T47D (cell line): Measurements from ENCODE around the gene GRAMD1B.

Experiments
- DNase-seq, 2 experiments: peaks; one replicate each; pipeline versions ENCODE4 v3.0.0 to v3.0.0-alpha.2; 2011 to 2012; ENCODE audit warnings: low read depth in 1 of 2, low spot score in 1 of 2
- JUND ChIP-seq: IDR thresholded peaks from 2 replicates; pipeline ENCODE4 v1.6.1; 2012; ENCODE audit warnings: low read depth
- in situ Hi-C: cut with HindIII; loops from 2 replicates; pipeline ENCODE4 v1.10.0; 2016; ENCODE audit warnings: low sequenced_read_pairs, low pct_unique_long_range_greater_than_20kb

Gene GRAMD1B

DNA sequence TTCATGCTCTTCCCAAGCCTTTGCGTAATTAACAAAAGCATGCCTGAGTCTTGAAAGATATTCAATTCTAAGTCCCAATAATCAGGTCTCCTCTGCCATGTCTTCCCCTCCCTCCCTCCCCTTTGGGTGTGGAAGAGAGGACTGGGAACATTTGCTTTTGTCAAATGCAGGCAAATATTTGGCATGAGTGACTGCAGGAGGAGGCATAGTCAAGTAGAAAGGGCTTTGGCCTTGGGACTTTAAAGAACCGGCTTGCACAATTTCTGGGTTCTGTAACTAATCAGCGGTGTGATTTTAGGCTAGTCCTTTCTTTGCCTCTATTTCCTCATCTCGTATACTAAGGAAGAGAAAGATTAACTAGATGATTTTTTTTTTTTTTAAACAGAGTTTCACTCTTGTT lies 164.9 kb downstream of the GRAMD1B start:
- no peak for DNase-seq
- in situ Hi-C loops, result no loop called here
- TF ChIP-seq JUND, result no peak

DNA sequence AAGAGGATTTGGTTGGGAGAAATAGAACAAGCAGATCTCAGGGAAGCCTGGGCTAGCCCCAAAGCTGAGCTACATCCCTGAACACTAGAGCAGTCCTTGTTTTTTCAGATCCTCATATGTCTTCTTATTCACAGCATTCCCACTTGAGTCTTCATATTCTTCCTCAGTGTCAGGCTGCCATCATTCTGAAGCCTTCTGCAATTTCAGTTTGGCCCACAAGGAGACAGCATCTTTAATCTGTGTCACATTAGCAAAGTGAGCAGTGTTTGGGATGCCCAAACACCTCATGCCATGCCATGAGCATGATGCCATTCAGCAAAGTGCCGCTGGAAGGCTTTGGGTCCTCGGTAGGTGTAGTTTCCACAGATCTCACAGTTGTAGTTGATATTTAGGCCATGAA lies 167.8 kb downstream of the GRAMD1B start:
- no peak for TF ChIP-seq JUND
- no peak for DNase-seq
- in situ Hi-C loops, result no loop called here

DNA sequence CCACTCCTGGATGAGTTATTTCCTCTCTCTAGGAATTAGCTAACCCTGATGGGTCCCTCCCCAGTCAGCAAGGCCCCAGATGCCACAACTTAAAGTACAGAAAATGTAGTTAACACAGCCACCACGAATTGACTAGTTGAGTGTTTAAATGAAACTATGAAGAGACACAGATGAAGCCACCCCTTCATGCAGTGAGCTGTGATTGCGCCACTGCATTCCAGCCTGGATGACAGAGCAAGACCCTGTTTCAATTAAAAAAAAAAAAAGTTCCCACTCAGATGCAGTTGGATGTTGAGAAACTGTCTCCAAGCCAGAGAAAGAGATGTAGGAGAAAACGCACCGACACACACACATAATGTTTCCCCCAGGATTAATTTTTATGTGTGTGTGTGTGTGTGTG lies 171.1 kb downstream of the GRAMD1B start:
- DNase-seq, result no peak
- in situ Hi-C loops, result no loop called here
- no peak for TF ChIP-seq JUND

DNA sequence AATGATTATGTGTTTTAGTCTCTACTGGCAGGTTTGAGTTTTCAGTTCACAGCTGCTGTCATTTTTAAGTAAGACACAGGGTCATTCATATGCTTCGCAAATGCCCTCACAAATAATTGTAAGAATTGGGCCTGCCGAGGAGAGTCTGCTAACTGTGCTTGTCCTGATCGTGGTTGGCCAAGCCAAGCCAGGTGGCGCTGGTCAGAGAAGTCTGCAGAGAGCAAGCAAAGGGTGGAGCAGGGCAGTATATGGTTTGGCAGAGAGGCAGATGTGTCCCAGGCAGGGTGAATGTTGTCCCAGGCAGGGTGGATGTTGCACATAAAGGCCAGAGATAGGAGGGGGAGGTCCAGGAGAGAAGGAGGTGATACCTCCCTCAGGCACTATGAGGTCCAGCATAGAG lies 171.7 kb downstream of the GRAMD1B start:
- no peak for TF ChIP-seq JUND
- in situ Hi-C loops, result no loop called here
- DNase-seq, result no peak

DNA sequence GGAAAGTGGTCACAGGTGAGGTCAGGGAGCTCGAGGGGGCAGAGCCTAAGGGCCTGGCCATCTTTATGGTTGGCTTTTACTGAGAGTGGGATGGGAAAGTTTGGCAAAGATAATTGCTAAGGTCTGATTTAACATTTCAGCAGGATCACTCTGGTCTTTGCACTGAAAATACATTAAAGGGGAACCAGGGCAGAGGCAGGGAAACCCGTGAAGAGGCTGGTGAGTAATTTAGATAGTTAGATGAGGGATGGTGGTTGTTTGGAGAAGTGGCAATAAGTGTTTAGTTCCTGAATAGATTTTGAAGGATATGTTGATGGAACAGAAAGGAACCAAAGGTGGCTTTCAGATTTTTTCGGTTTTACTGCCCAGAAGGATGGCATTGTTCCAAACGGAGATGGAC lies 173.6 kb downstream of the GRAMD1B start:
- in situ Hi-C loops, result no loop called here
- no peak for TF ChIP-seq JUND

DNA sequence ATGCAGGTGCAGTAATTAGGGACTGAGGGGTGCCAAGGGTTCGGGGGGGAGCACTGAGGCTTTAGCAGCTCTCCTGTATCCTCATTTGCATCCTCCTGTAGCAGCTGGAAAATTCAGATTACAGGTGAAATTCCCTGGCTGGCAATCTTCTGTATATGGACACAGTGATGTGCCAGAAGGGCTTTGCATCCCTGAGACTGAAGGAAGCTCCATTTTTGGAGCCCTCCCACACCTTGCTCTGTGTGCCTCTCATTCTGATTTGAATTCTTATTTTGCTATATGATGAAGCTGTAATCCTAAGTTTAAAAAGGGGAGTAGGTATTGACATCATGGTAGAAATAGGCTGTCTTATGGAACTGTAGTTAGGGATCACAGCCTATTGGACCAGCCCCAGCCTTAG lies 177.7 kb downstream of the GRAMD1B start:
- no peak for DNase-seq
- TF ChIP-seq JUND, result no peak
- in situ Hi-C loops, result no loop called here

More for the DNA sequence above, 173.6 kb downstream of the GRAMD1B start:
- DNase-seq, result no peak

DNA sequence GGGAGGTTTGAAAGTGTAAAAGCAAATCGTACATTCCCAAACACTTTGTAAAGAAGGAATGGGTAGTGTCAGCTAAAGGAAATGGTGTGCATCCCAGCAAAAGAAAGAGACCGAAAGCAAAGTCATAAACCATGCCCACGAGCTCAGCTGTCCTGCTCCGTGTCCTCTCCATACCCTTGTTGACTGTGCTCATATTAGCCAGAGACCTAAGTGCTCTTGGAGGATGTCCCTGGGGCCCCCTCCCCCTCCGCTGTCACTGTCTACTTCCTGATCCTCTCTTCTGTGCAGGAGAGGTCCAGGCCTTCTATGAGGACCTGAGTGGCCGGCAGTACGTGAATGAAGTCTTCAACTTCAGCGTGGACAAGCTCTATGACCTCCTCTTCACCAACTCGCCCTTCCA lies 178.3 kb downstream of the GRAMD1B start:
- no peak for TF ChIP-seq JUND
- in situ Hi-C loops, result no loop called here
- no peak for DNase-seq

DNA sequence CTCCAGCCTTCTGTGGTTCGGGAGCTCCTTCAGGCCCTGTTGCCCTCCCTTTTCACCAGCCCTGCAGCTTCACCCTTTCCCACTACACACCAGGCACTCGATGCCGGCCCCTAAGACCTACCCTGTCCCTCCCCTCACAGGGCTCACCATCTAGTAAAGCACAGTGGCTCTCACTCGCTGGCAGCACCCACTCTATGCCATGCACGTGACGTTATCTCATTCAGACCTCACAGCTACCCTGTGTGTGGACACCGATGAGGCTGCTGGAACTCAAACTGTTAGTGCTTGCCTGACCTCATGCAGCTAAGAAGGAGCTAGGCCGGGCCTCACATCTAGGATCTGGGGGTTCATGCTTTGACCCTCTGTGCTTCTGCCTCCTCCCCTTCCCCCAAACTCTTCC lies 178.9 kb downstream of the GRAMD1B start:
- no peak for DNase-seq
- in situ Hi-C loops, result no loop called here
- no peak for TF ChIP-seq JUND

DNA sequence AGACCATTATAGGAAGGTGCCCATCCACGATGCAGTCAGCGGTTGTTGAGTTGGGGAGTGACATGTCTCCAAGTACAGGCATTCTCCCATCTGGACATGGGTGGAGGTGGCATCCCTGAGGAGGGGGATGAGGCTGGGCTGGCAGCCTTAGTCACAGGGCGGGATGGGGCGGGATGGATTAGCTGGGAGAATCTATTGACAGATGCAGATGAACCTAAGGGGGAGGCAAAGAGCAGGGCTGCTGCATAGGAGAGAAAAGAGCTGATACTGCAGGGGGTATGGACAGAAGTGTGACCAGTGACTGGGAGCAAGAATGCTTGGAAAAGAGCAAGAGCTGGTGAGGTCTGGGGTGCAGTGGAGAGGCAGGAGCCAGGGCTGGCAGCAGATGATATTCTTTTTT lies 181.6 kb downstream of the GRAMD1B start:
- in situ Hi-C loops, result no loop called here
- TF ChIP-seq JUND, result no peak
- DNase-seq, result no peak

DNA sequence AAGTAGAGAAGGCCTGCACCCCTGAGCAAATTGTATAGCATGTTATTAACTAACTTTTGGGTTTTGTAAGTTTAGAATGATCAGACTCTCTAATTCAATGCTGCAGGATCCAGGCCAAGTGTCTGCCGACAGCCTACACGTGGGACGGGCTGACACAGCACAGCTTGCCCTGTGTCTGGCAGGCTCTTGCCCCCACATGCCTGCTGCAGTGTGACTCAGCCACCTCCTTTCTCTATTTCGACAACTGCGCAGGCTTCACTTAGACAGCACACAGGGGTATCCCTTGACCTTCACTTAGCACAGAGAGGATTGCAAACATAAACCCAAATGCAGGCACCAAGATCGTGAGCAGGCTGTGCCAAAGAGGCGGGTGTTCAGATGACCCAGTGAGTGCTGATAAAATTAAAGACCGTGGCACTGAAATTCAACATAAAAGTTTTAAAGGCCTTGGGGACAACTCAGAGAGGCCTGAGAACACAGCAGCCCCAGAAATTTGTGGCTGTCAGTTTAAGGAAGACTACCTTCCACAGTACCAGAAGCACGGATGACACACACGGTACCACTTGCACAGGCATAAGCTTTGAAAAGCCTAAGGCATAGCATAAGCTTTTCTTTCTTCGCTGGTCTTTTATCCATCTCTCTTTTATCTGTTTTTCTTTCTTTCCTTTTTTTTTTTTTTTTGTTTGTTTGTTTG lies 186.6 kb downstream of the GRAMD1B start:
- no peak for TF ChIP-seq JUND
- in situ Hi-C loops, result no loop called here
- no peak for DNase-seq

DNA sequence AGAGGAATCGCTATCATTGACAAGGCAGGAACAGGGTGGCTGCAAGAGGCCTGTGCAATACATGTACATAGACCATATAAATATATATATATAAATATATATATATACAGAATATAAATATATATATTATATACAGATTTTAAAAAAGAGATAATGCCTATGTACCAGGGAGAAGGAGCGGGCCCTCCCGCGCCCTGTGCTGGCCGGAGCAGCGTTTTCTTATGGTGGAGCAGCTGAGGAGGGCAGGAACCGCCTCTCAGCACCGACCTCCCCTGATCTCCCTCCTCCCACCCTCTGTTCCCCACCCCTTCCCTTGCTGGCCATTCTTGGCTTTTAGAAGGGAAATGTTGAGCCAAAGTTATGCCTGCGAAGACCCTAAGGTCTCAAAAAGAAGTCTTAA lies 192.5 kb downstream of the GRAMD1B start:
- TF ChIP-seq JUND, result no peak
- DNase-seq, result no peak
- in situ Hi-C loops, result no loop called here

DNA sequence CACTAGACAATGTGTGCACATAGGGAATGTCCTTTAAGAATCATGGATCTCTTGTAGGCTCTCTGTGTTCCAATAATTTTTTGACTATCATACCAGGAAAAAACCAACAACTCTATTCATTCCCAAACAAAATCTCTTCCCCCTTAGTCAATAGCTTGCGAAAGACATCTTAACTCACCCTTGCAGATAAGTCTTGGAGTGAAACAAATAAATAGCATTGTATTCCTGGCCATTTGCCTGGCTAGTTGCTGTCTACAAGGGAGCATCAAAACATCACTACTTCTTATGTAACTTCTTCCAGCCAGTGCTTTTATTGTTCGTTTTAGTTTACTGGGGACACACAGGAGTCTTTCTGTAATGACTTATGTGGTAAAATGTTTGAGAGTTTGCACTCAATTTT lies 194.9 kb downstream of the GRAMD1B start:
- no peak for DNase-seq
- TF ChIP-seq JUND, result no peak
- in situ Hi-C loops, result no loop called here

DNA sequence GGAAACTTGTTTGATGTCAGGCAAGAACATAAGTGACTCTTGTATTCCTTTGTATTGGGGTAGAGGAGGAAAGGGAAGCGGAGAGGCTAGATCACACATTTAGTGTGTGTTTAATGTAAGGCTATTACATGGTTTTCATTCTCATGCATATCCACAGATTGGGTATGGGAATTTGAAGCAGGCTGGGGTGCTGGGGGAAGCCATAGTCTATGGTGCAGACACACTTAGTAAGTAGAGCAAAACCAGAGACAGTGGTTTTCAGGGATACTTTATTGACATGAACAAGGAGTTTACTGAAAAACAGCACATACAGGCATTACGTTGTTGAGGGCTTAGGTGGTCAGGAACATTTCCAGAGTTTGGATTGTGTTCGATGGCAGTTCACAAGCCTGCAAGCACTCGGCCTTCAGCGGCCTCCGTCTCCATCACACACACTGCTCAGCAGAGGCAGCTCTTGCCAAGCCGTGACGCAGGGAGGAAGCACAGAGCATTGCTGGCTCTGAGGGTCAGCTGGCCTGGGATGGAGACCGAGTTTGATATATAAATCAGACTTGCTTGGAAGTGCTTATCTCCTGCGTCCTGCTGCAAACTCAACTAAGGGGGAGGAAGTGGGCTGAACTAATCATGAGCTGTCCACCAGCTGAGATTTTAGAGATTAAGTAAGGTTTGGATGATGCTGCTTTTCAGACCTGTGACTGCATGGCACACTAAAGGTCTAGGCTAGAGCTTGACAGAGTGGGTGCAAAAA lies 199.0 kb downstream of the GRAMD1B start:
- in situ Hi-C loops, result no loop called here
- DNase-seq, result no peak
- TF ChIP-seq JUND, result no peak

DNA sequence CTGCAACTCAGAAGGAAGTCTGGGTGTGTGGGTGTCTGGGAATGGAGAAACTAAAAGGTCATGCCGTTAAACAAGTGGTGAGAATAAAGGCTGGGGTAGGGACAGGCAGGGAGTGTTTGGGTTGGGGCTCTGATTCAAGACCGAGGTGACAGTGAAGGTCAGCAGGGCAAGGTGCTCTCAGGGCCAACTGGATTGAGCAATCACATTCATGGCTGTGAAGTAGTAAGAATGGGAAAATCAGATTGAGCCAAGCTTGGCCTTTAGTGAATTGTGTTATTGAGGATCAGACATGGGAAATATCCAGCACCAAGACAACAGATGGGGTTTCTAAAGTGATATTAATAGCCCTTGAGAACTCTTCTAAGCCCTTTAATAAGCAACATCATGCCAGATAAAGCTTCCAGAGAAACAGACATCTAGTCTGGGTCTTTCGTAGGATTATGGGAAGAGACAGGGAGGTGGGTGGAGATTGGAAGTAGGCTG lies 200.1 kb downstream of the GRAMD1B start:
- in situ Hi-C loops, result no loop called here
- no peak for DNase-seq
- TF ChIP-seq JUND, result no peak
